GM21717 (cell line): ENCODE measurements around the gene NOD2.

Source experiments
- ATAC-seq: cut with Tn5 transposase; IDR thresholded peaks from one replicate; pipeline ENCODE4 v1.9.1; 2021; ENCODE audit warnings: mild to moderate bottlenecking, moderate library complexity; ENCODE audit not compliant: unreplicated experiment

Gene NOD2

GRCh38 chr16:50669741-50670140, 23.7 kb upstream of the NOD2 start:
- no peak for ATAC-seq

- no peak for ATAC-seq
Measured at GRCh38 chr16:50670476-50670875, 22.9 kb upstream of the NOD2 start.

- ATAC-seq: no peak
Measured at GRCh38 chr16:50671644-50672260, 21.7 kb upstream of the NOD2 start.

GRCh38 chr16:50673496-50674275, 19.7 kb upstream of the NOD2 start:
- no peak for ATAC-seq

- ATAC-seq: no peak
Measured at GRCh38 chr16:50674831-50675230, 18.6 kb upstream of the NOD2 start.

- no peak for ATAC-seq
Measured at GRCh38 chr16:50675686-50676610, 17.5 kb upstream of the NOD2 start.

GRCh38 chr16:50676684-50677225, 16.7 kb upstream of the NOD2 start:
- no peak for ATAC-seq

- no peak for ATAC-seq
Measured at GRCh38 chr16:50677351-50677750, 16.1 kb upstream of the NOD2 start.

- ATAC-seq: no peak
Measured at GRCh38 chr16:50678531-50678930, 14.9 kb upstream of the NOD2 start.

- ATAC-seq: no peak
Measured at GRCh38 chr16:50679266-50679665, 14.1 kb upstream of the NOD2 start.

- ATAC-seq: no peak
Measured at GRCh38 chr16:50679676-50680555, 13.5 kb upstream of the NOD2 start.

- no peak for ATAC-seq
Measured at GRCh38 chr16:50680556-50680893, 12.9 kb upstream of the NOD2 start.

GRCh38 chr16:50681021-50681885, 12.2 kb upstream of the NOD2 start, which contains the start of gene SNX20:
TSS of gene SNX20 (minus strand) at chr16:50681312. CDS start at chr16:50677526, 3,786 bp downstream.
- peak; percentile 66 for ATAC-seq

GRCh38 chr16:50683689-50684374, 9.6 kb upstream of the NOD2 start:
- ATAC-seq: peak; percentile 67

GRCh38 chr16:50684823-50685461, 8.5 kb upstream of the NOD2 start:
- ATAC-seq: no peak

GRCh38 chr16:50685462-50686063, 7.8 kb upstream of the NOD2 start:
- no peak for ATAC-seq

- no peak for ATAC-seq
Measured at GRCh38 chr16:50688083-50688482, 5.3 kb upstream of the NOD2 start.

- no peak for ATAC-seq
Measured at GRCh38 chr16:50688867-50689266, 4.5 kb upstream of the NOD2 start.
